ENCODE results near the gene TET3.

Gene TET3

GRCh38 chr2:74004212-74005182 lies 19.8 kb downstream of the TET3 start:
- no peak for DNase-seq (ENCODE audit: low read depth)

- no peak for DNase-seq (ENCODE audit: low read depth)
Observed at GRCh38 chr2:74005786-74006185, 21.1 kb downstream of the TET3 start.

- DNase-seq (ENCODE audit: low read depth) = no peak
Observed at GRCh38 chr2:74006459-74006858, 21.7 kb downstream of the TET3 start.

GRCh38 chr2:74007121-74007520 lies 22.4 kb downstream of the TET3 start:
- no peak for DNase-seq (ENCODE audit: low read depth)

GRCh38 chr2:74007711-74008110 lies 23.0 kb downstream of the TET3 start:
- DNase-seq (ENCODE audit: low read depth) = no peak

- DNase-seq (ENCODE audit: low read depth) = no peak
Observed at GRCh38 chr2:74008761-74009395, 24.2 kb downstream of the TET3 start.

GRCh38 chr2:74009577-74009976 lies 24.9 kb downstream of the TET3 start:
- DNase-seq (ENCODE audit: low read depth) = no peak

- DNase-seq (ENCODE audit: low read depth) = no peak
Observed at GRCh38 chr2:74010087-74010541, 25.4 kb downstream of the TET3 start.

GRCh38 chr2:74011246-74011645 lies 26.5 kb downstream of the TET3 start:
- no peak for DNase-seq (ENCODE audit: low read depth)

- DNase-seq (ENCODE audit: low read depth) = no peak
Observed at GRCh38 chr2:74014813-74015212, 30.1 kb downstream of the TET3 start.

- DNase-seq (ENCODE audit: low read depth) = no peak
Observed at GRCh38 chr2:74017223-74017622, 32.5 kb downstream of the TET3 start.

GRCh38 chr2:74019516-74019915 lies 34.8 kb downstream of the TET3 start:
- no peak for DNase-seq (ENCODE audit: low read depth)

GRCh38 chr2:74020702-74021406 lies 36.1 kb downstream of the TET3 start:
- DNase-seq (ENCODE audit: low read depth) = no peak

- DNase-seq (ENCODE audit: low read depth) = no peak
Observed at GRCh38 chr2:74021407-74021755, 36.7 kb downstream of the TET3 start.

GRCh38 chr2:74024216-74024615 lies 39.5 kb downstream of the TET3 start:
- no peak for DNase-seq (ENCODE audit: low read depth)

GRCh38 chr2:74025971-74026612 lies 41.4 kb downstream of the TET3 start:
- DNase-seq (ENCODE audit: low read depth) = no peak

GRCh38 chr2:74026687-74027241 lies 42.1 kb downstream of the TET3 start:
- DNase-seq (ENCODE audit: low read depth) = no peak

- DNase-seq (ENCODE audit: low read depth) = no peak
Observed at GRCh38 chr2:74027496-74027895, 42.8 kb downstream of the TET3 start.

GRCh38 chr2:74028290-74028689 lies 43.6 kb downstream of the TET3 start:
- DNase-seq (ENCODE audit: low read depth) = no peak

- no peak for DNase-seq (ENCODE audit: low read depth)
Observed at GRCh38 chr2:74028741-74029140, 44.0 kb downstream of the TET3 start.

GRCh38 chr2:74029714-74030397 lies 45.1 kb downstream of the TET3 start:
- DNase-seq (ENCODE audit: low read depth) = no peak

Measured in HS-5 (cell line).